ENCODE measurements around the gene MOB3B.

Gene MOB3B

GRCh38 chr9:27351438-27351837 is 178.2 kb downstream of the MOB3B start:
- no peak overlapping the region for H3K4me3 ChIP-seq (ENCODE audit: low read depth, low read length)
- no peak for DNase-seq (ENCODE audit: low read depth)
- in situ Hi-C loops (cut with HindIII; ENCODE audit: low sequenced_read_pairs): no loop called here
- TF ChIP-seq CTCF (IDR thresholded peaks at IDR 0.05; ENCODE audit: low read depth, low read length, missing control alignments): no peak

- no peak for DNase-seq (ENCODE audit: low read depth)
- in situ Hi-C loops (cut with HindIII; ENCODE audit: low sequenced_read_pairs): no loop called here
- TF ChIP-seq CTCF (IDR thresholded peaks at IDR 0.05; ENCODE audit: low read depth, low read length, missing control alignments): no peak
- H3K4me3 ChIP-seq (ENCODE audit: low read depth, low read length): no peak overlapping the region
Measured at GRCh38 chr9:27350382-27350976, 179.1 kb downstream of the MOB3B start.

GRCh38 chr9:27349698-27350080 is 179.9 kb downstream of the MOB3B start:
- in situ Hi-C loops (cut with HindIII; ENCODE audit: low sequenced_read_pairs): no loop called here
- H3K4me3 ChIP-seq (ENCODE audit: low read depth, low read length): no peak overlapping the region
- DNase-seq (ENCODE audit: low read depth): no peak
- no peak for TF ChIP-seq CTCF (IDR thresholded peaks at IDR 0.05; ENCODE audit: low read depth, low read length, missing control alignments)

- DNase-seq (ENCODE audit: low read depth): no peak
- in situ Hi-C loops (cut with HindIII; ENCODE audit: low sequenced_read_pairs): no loop called here
- no peak overlapping the region for H3K4me3 ChIP-seq (ENCODE audit: low read depth, low read length)
- no peak for TF ChIP-seq CTCF (IDR thresholded peaks at IDR 0.05; ENCODE audit: low read depth, low read length, missing control alignments)
Measured at GRCh38 chr9:27348785-27349697, 180.6 kb downstream of the MOB3B start.

GRCh38 chr9:27347889-27348288 is 181.7 kb downstream of the MOB3B start:
- in situ Hi-C loops (cut with HindIII; ENCODE audit: low sequenced_read_pairs): no loop called here
- no peak for TF ChIP-seq CTCF (IDR thresholded peaks at IDR 0.05; ENCODE audit: low read depth, low read length, missing control alignments)
- DNase-seq (ENCODE audit: low read depth): no peak

GRCh38 chr9:27344776-27345175 is 184.8 kb downstream of the MOB3B start:
- in situ Hi-C loops (cut with HindIII; ENCODE audit: low sequenced_read_pairs): no loop called here
- H3K4me3 ChIP-seq (ENCODE audit: low read depth, low read length): no peak overlapping the region
- no peak for DNase-seq (ENCODE audit: low read depth)
- no peak for TF ChIP-seq CTCF (IDR thresholded peaks at IDR 0.05; ENCODE audit: low read depth, low read length, missing control alignments)

More at GRCh38 chr9:27347889-27348288, 181.7 kb downstream of the MOB3B start:
- H3K4me3 ChIP-seq (ENCODE audit: low read depth, low read length): no peak overlapping the region

Measured in astrocyte of the cerebellum (primary cell).